ENCODE results near the gene KLHL18. TPM values are rescaled to one million over a fixed set of nuclear protein-coding genes. Genes with fewer than 3 reads are reported as not detected.

The KLHL18 gene
- total RNA-seq, 1 donor from 2014 or later, result 13.7 TPM

- H3K4me3 ChIP-seq (ENCODE audit: low read depth, low read length), result peak overlapping the region; percentile 99
- DNase-seq (ENCODE audit: low read depth), result no peak
- TF ChIP-seq, protein P1, sequence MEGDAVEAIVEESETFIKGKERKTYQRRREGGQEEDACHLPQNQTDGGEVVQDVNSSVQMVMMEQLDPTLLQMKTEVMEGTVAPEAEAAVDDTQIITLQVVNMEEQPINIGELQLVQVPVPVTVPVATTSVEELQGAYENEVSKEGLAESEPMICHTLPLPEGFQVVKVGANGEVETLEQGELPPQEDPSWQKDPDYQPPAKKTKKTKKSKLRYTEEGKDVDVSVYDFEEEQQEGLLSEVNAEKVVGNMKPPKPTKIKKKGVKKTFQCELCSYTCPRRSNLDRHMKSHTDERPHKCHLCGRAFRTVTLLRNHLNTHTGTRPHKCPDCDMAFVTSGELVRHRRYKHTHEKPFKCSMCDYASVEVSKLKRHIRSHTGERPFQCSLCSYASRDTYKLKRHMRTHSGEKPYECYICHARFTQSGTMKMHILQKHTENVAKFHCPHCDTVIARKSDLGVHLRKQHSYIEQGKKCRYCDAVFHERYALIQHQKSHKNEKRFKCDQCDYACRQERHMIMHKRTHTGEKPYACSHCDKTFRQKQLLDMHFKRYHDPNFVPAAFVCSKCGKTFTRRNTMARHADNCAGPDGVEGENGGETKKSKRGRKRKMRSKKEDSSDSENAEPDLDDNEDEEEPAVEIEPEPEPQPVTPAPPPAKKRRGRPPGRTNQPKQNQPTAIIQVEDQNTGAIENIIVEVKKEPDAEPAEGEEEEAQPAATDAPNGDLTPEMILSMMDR (conservative IDR thresholded peaks at IDR 0.05; ENCODE audit: low read depth, low read length), result no peak
Measured at GRCh38 chr3:47380026-47380600, 97.4 kb downstream of the KLHL18 start.

DNA sequence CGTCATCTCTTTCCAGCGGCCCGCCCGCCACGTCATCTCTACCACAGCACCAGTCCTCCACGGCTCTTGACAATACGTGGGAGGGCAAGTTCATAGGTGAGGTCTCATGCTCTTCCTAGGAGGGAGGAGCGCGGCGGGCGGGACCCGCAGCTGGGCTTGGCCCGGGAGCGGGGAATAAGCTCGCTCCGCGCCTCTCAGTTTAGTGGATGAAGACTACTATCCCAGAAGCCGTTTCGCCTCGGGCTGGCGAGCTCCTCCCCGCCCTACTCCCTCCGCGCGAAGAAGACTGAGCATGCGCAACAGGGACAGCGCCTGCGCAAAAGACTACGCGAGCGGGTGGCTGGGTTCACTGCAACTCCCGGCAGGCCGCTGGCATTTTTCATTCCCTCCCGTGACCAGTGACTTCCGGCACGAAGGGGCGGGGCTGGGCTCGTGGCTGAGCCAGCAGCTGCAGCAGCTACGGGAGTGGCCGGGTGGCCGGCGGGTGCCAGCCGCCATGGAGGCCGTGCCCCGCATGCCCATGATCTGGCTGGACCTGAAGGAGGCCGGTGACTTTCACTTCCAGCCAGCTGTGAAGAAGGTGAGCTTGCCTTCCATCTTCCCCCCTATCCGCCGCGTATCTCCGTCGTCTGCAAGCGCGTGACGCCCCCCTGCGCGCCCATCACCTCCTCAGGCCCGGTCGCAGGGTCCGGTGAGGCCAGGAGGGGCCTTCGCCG is 98.0 kb downstream of the KLHL18 start, which contains the start of gene PTPN23:
TSS of gene PTPN23 (plus strand) at position 421 of the 716 bp plus-strand sequence. CDS start at position 497, 76 bp downstream.
- TF ChIP-seq, protein P1 (conservative IDR thresholded peaks at IDR 0.05; ENCODE audit: low read depth, low read length), result no peak
- peak; percentile 76 for DNase-seq (ENCODE audit: low read depth)

GRCh38 chr3:47381317-47382157 is 98.8 kb downstream of the KLHL18 start:
- no peak for DNase-seq (ENCODE audit: low read depth)
- TF ChIP-seq, protein P1 (conservative IDR thresholded peaks at IDR 0.05; ENCODE audit: low read depth, low read length), result no peak
- H3K4me3 ChIP-seq (ENCODE audit: low read depth, low read length), result peak overlapping the region; percentile 99

More for the DNA sequence above, 98.0 kb downstream of the KLHL18 start, which contains the start of gene PTPN23:
- peak within 1 kb of the TSS; percentile 99 for H3K4me3 ChIP-seq (ENCODE audit: low read depth, low read length)

GRCh38 chr3:47384425-47384824 is 101.7 kb downstream of the KLHL18 start:
- H3K4me3 ChIP-seq (ENCODE audit: low read depth, low read length), result no peak overlapping the region
- DNase-seq (ENCODE audit: low read depth), result no peak
- TF ChIP-seq, protein P1 (conservative IDR thresholded peaks at IDR 0.05; ENCODE audit: low read depth, low read length), result no peak

GRCh38 chr3:47385007-47385406 is 102.3 kb downstream of the KLHL18 start:
- no peak overlapping the region for H3K4me3 ChIP-seq (ENCODE audit: low read depth, low read length)
- no peak for DNase-seq (ENCODE audit: low read depth)
- TF ChIP-seq, protein P1 (conservative IDR thresholded peaks at IDR 0.05; ENCODE audit: low read depth, low read length), result no peak

DNA sequence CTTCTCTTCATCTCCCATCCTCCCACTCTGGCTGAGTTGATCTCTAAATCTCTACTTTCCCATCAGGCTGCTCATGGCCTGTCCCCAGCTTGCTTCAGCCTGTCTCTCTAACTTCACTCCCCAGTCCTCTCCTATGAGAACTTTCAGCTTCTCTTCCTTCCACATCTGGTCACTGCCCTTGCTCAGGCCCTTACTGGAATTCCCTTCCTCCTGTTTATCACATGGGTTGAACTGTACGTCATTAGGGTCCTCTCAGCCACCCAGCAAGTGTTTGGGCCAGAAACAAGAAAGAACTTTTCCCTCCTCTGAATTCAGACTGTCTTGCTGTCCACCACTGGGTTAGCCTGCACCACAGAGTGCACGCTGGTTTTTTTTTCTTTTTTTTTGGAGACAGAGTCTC is 103.1 kb downstream of the KLHL18 start:
- no peak for DNase-seq (ENCODE audit: low read depth)
- TF ChIP-seq, protein P1 (conservative IDR thresholded peaks at IDR 0.05; ENCODE audit: low read depth, low read length), result no peak
- H3K4me3 ChIP-seq (ENCODE audit: low read depth, low read length), result no peak overlapping the region
